Right lobe of liver (tissue), 4 donors: ENCODE measurements around the gene ESPNL.

Experiments used
- CTCF ChIP-seq, 4 donors: fragments of 200-600 bp in 3 of 4; fragments of 450-650 bp in 1 of 4; IDR thresholded peaks; one replicate each; pipeline versions ENCODE4 v1.5.1 to v1.8.0; 2016 to 2022; ENCODE audit warnings: antibody characterized with exemption in 4 of 4, mild to moderate bottlenecking in 2 of 4
- POLR2A ChIP-seq: fragments of 450-650 bp; IDR thresholded peaks from one replicate; pipeline ENCODE4 v1.6.1; 2017; ENCODE audit warnings: antibody characterized with exemption, mild to moderate bottlenecking
- donor health status: DM: no; HTN: no; CAD: no.
- donor health status: DM: no; HTN: no; CAD: no.
- donor health status: DM: no; HTN: yes; CAD: no.

GRCh38 chr2:238140721-238141540 is 40.8 kb downstream of the ESPNL start:
- no peak for TF ChIP-seq CTCF (IDR thresholded peaks at IDR 0.05)
- no peak for TF ChIP-seq POLR2A
